HFFc6 (cell line): ENCODE results near the gene PRLR. TPM values are rescaled to one million over a fixed set of nuclear protein-coding genes. Genes with fewer than 3 reads are reported as not detected.

Experiments used
- DNase-seq: peaks from one replicate; pipeline ENCODE4 v3.0.0-alpha.2; 2018
- H3K27ac Mint-ChIP-seq: 2 replicates; pipeline ENCODE4 v1.8.0; 2020; ENCODE audit warnings: mild to moderate bottlenecking, mixed read lengths
- H3K27me3 Mint-ChIP-seq: 2 replicates; pipeline ENCODE4 v1.8.0; 2021; ENCODE audit warnings: mild to moderate bottlenecking, moderate library complexity, mixed read lengths; ENCODE audit not compliant: insufficient read depth
- H3K36me3 Mint-ChIP-seq: 2 replicates; pipeline ENCODE4 v1.8.0; 2021; ENCODE audit warnings: low read depth, mixed read lengths
- H3K4me1 Mint-ChIP-seq: 2 replicates; pipeline ENCODE4 v1.8.0; 2020; ENCODE audit warnings: low read depth, mixed read lengths
- H3K4me3 Mint-ChIP-seq: 2 replicates; pipeline ENCODE4 v1.8.0; 2020; ENCODE audit warnings: mild to moderate bottlenecking, moderate library complexity, mixed read lengths
- H3K9me3 Mint-ChIP-seq: 2 replicates; pipeline ENCODE4 v1.8.0; 2020; ENCODE audit warnings: mild to moderate bottlenecking, mixed read lengths
- total RNA-seq, 6 experiments: library from RNA; stranded (reverse); fragmentation: NEBNext Ultra II Directional; extraction: Animal tissue kit (Norgen Biotek cat#: 25700); gene quantifications; 2 replicates in 1 of 6; 3 replicates in 5 of 6; pipeline ENCODE4 v1.2.3, GENCODE V29; 2021
- TF ChIP-seq, protein P1 (sequence below): fragments of 200-600 bp; sonication (generic); IDR thresholded peaks from 2 replicates; pipeline ENCODE4 v1.5.0; 2021; ENCODE audit warnings: antibody characterized with exemption, mild to moderate bottlenecking

The PRLR gene
- total RNA-seq, 6 experiments from 2014 or later, result 0.91 to 1.5 (median 1.3) TPM

DNA sequence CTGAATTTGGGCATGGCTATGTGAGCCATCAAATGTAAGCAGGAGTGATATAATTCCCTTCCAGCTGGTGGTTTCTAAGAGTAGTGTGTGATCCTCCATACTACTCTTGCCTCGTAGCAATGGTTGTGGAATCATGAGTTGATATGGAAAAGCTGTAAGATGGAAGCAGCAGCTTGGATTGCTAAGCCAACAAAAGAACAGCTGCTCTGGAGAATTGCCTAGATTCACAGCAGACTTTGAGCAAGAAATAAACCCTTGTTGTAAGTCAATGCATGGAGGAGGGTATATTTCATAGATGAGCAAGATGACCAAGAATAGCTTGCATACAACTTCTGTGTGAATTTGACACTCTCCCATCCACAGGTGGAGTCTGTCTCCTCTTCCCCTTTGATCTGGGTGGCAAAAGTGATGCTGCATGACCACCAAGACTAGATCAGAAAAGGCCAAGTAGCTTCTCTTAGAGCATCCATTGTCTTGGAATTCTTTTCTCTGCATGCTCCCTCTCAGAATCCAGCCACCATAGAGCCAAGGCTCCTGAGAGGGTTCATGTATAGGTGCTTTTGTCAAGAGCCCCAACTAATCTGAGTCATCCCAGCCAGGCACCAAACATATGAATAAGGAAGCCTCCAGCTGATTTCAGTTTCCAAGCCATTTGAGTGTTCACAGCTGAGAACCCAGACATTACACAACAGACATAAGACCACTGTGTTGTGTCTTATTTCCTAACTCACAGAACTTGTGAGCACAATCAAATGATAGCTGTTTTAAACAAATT is 79.0 kb downstream of the PRLR start:
- TF ChIP-seq, protein P1, sequence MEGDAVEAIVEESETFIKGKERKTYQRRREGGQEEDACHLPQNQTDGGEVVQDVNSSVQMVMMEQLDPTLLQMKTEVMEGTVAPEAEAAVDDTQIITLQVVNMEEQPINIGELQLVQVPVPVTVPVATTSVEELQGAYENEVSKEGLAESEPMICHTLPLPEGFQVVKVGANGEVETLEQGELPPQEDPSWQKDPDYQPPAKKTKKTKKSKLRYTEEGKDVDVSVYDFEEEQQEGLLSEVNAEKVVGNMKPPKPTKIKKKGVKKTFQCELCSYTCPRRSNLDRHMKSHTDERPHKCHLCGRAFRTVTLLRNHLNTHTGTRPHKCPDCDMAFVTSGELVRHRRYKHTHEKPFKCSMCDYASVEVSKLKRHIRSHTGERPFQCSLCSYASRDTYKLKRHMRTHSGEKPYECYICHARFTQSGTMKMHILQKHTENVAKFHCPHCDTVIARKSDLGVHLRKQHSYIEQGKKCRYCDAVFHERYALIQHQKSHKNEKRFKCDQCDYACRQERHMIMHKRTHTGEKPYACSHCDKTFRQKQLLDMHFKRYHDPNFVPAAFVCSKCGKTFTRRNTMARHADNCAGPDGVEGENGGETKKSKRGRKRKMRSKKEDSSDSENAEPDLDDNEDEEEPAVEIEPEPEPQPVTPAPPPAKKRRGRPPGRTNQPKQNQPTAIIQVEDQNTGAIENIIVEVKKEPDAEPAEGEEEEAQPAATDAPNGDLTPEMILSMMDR, result no peak
- DNase-seq, result no peak
- peaks cover 6% of the 10 kb centered on the region for H3K4me1 Mint-ChIP-seq
- no peaks in the 10 kb centered on the region for H3K9me3 Mint-ChIP-seq
- H3K4me3 Mint-ChIP-seq, result no peak overlapping the region
- no peak overlapping the region for H3K27ac Mint-ChIP-seq
- H3K36me3 Mint-ChIP-seq, result no peaks in the 10 kb centered on the region
- H3K27me3 Mint-ChIP-seq, result peaks cover 4% of the 10 kb centered on the region

DNA sequence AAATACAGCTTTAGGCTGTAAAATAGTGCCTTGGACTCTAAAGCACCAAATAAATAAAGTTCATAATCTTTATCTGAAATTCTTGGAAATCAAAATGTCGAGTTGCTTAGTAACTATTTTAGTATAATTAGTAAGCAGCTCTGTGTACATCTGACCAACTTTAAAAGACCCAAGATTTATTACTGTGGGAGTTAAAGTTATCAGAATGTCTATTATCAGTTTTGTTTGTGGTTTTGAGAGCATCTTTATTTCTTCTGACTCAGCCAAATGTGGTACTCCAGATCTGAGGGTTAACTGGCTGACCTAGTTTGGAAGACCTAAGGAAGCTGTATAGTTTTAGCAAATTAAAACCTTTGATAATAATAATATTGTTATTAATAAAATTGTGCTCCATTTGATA is 81.2 kb downstream of the PRLR start:
- H3K4me1 Mint-ChIP-seq, result peaks cover 26% of the 10 kb centered on the region
- no peaks in the 10 kb centered on the region for H3K9me3 Mint-ChIP-seq
- no peaks in the 10 kb centered on the region for H3K36me3 Mint-ChIP-seq
- H3K4me3 Mint-ChIP-seq, result no peak overlapping the region
- TF ChIP-seq, protein P1, result no peak
- H3K27me3 Mint-ChIP-seq, result peaks cover 2% of the 10 kb centered on the region
- no peak for DNase-seq
- H3K27ac Mint-ChIP-seq, result no peak overlapping the region

DNA sequence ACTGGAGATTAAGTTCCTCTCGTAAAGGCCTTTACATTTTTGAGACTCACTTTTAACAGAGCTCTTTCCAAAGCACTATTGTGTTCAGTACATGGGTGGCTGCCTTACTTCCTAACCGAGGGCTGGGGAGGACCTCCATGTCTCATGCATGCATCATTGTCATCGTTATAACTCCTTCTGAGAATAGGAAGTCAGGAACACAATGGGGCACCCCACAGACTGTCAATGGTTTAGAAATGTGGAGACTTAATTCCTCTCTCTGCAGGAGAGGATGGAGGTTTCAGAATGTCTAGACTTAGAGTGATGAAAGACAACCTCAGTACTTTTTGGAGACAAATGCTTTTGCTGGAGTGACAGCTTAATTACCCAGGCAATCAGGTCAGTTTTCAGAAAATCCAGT is 83.9 kb downstream of the PRLR start:
- Mint-ChIP-seq H3K27me3 (peaks cover 2% of the 10 kb centered on the region; the same call in 1 of the 2 replicates), H3K36me3 (no peaks in the 10 kb centered on the region), H3K9me3 (no peaks in the 10 kb centered on the region), H3K4me3 (no peak overlapping the region), H3K4me1 (peaks cover 43% of the 10 kb centered on the region), H3K27ac (no peak overlapping the region)
- no peak for DNase-seq
- TF ChIP-seq, protein P1, result no peak

DNA sequence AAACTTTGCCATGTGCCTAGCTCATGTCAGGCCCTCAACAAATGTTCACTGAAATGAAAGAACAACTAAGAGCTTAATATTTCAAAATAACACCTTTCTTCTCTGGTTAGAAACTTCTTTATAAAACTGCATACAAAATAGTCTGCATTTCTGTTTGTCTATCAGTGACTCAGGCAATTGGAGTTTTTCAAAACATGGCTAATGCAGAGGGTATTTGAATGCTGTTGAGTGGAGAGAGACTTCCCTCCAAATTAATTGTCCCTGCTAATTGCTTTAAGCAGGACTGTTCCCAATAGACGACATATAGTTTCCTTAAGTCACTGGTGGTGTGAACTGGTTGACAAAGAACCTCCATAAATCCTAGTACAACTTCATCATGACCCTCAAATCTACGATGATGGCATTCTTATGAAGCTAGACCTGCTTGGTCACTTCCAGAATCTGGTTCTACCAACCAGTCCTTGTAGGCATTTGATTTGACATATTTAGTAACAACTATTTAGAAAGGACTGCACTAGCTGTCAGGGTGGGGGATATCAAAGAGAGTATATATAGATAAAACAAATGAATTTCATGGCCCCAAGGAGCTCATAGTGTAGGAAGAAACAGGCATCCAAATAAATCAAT is 84.5 kb downstream of the PRLR start:
- Mint-ChIP-seq H3K9me3 (no peaks in the 10 kb centered on the region), H3K36me3 (no peaks in the 10 kb centered on the region), H3K4me3 (no peak overlapping the region)

DNA sequence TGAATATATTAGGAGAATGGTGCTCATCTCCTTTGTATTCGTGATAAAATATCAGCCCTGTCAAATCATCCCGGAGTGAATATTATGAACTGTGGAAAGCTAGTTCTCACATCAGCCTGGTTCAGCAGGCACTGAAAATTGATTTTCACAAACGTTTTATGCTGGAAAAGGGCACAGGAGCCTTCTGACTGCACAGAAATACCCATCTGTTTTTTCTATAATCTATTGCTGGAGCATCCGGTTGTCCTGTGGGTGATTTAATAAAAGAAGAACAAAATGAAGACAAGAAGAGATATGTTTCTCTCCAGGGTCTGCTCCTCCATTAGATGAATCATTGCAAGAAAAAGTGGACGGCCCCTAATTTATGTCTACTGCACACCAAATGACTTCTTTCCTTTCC is 85.3 kb downstream of the PRLR start:
- peaks cover 52% of the 10 kb centered on the region for H3K4me1 Mint-ChIP-seq
- peaks cover 2% of the 10 kb centered on the region; the same call in 1 of the 2 replicates for H3K27me3 Mint-ChIP-seq
- TF ChIP-seq, protein P1, result no peak
- H3K4me3 Mint-ChIP-seq, result no peak overlapping the region
- no peaks in the 10 kb centered on the region for H3K36me3 Mint-ChIP-seq
- no peak for DNase-seq
- H3K9me3 Mint-ChIP-seq, result no peaks in the 10 kb centered on the region
- no peak overlapping the region for H3K27ac Mint-ChIP-seq

More for the DNA sequence above, 84.5 kb downstream of the PRLR start:
- no peak overlapping the region for H3K27ac Mint-ChIP-seq
- H3K27me3 Mint-ChIP-seq, result peaks cover 2% of the 10 kb centered on the region; the same call in 1 of the 2 replicates
- DNase-seq, result peak; percentile 41
- TF ChIP-seq, protein P1, result no peak
- peaks cover 45% of the 10 kb centered on the region for H3K4me1 Mint-ChIP-seq
